Activated CD4-positive, alpha-beta T cell treated with anti-CD3 and anti-CD28 coated beads, Interleukin-2, amount 10 ng/mL, durations not matched to agents 24 days and 14 days (primary cell): ENCODE measurements around the gene PLD5. TPM values are rescaled to one million over a fixed set of nuclear protein-coding genes. Genes with fewer than 3 reads are reported as not detected.
"Not testable (repeated sequence)": the region's sequence is repeated elsewhere in the genome, so short reads cannot be mapped to it uniquely, and the experiment has no call there.

ENCODE experiments used
- DNase-seq: peaks from one replicate; pipeline ENCODE4 v3.0.0; 2022
- H3K27ac Mint-ChIP-seq: one replicate; pipeline ENCODE4 v1.8.0; 2022; ENCODE audit warnings: mild to moderate bottlenecking, mixed read lengths
- H3K27me3 Mint-ChIP-seq: one replicate; pipeline ENCODE4 v1.8.0; 2022; ENCODE audit warnings: mixed read lengths
- H3K36me3 Mint-ChIP-seq: one replicate; pipeline ENCODE4 v1.8.0; 2022; ENCODE audit warnings: low read depth, mild to moderate bottlenecking, mixed read lengths
- H3K4me1 Mint-ChIP-seq: one replicate; pipeline ENCODE4 v1.8.0; 2021; ENCODE audit warnings: mixed read lengths
- H3K4me3 Mint-ChIP-seq: one replicate; pipeline ENCODE4 v1.8.0; 2022; ENCODE audit warnings: mild to moderate bottlenecking, moderate library complexity, mixed read lengths
- H3K9me3 Mint-ChIP-seq: one replicate; pipeline ENCODE4 v1.8.0; 2021; ENCODE audit warnings: mixed read lengths
- intact Hi-C: fragments of 100-400 bp; cut with micrococcal nuclease; formaldehyde crosslinking; loops from one replicate; pipeline ENCODE4 v1.15.1; 2023
- total RNA-seq: library from RNA; stranded (reverse); gene quantifications from 2 replicates; pipeline ENCODE4 v1.2.3, GENCODE V29; 2022

Gene PLD5
- total RNA-seq, 1 donor from 2014 or later, result not detected

DNA sequence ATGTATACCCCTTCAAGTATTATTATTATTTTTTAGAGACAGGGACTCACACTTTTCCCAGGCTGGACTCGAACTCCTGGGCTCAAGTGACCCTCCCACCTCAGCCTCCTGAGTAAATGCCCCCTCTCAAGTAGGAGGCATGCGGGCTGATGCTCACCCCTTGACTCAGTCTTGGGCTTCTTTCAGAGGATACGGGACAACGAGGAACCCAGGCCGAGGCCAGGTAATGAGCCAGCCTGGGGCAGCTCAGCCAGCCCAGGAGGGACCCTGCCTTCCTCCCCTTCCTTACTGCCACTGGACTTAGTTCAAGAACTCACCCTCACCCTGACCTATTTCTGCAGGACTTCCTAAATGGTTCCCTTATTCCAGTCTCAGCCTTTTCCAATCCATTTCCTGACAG, 327.6 kb downstream of the PLD5 start:
- intact Hi-C loops, result no loop called here
- Mint-ChIP-seq H3K27me3 (no peaks in the 10 kb centered on the region), H3K36me3 (no peaks in the 10 kb centered on the region), H3K9me3 (no peaks in the 10 kb centered on the region), H3K4me3 (no peak overlapping the region), H3K4me1 (no peaks in the 10 kb centered on the region), H3K27ac (no peak overlapping the region)
- no peak for DNase-seq

DNA sequence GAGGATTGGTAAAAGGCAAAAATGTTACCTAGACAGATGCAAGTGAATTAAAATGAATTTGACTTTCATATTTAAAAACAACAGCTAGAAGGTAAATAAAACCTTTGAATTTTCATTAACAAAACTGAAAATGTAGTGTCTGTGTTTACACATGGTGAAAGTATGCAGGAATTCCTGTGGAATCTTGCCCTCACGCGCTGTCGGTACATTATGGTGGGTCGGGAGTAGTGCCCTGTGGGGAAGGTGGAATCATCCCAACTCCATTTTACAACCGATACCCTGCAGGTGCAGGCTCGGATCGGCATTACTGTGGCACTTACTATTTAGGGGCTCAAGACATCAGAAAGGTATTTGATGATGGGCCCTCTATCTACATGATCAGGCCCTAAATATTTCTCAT, 328.4 kb downstream of the PLD5 start:
- intact Hi-C loops, result no loop called here
- H3K4me1 Mint-ChIP-seq, result no peaks in the 10 kb centered on the region
- no peak overlapping the region for H3K27ac Mint-ChIP-seq
- DNase-seq, result no peak
- H3K36me3 Mint-ChIP-seq, result no peaks in the 10 kb centered on the region
- H3K27me3 Mint-ChIP-seq, result no peaks in the 10 kb centered on the region
- no peaks in the 10 kb centered on the region for H3K9me3 Mint-ChIP-seq
- no peak overlapping the region for H3K4me3 Mint-ChIP-seq

DNA sequence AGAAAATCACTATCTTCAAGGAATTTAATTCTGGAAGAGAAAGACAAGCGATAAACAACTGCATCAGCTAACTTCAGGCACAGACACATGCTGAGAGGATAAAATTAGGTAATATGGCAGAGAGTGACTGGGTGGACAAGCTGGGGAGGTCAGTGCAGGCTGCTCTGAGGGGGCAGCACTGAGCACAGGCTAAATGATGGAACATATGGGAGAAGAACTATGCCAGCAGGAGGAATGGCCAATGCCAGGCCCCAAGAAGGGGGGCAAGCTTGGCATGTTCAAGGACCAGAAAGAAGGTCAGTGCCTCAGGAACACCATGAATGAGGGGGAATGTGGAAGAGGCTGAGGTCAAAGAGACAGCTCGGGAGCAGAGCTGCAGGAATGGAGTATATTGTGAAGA, 334.9 kb downstream of the PLD5 start:
- intact Hi-C loops, result no loop called here
- H3K27me3 Mint-ChIP-seq, result no peaks in the 10 kb centered on the region
- no peaks in the 10 kb centered on the region for H3K4me1 Mint-ChIP-seq
- no peak overlapping the region for H3K27ac Mint-ChIP-seq
- no peak overlapping the region for H3K4me3 Mint-ChIP-seq
- no peak for DNase-seq
- H3K9me3 Mint-ChIP-seq, result no peaks in the 10 kb centered on the region
- H3K36me3 Mint-ChIP-seq, result no peaks in the 10 kb centered on the region

DNA sequence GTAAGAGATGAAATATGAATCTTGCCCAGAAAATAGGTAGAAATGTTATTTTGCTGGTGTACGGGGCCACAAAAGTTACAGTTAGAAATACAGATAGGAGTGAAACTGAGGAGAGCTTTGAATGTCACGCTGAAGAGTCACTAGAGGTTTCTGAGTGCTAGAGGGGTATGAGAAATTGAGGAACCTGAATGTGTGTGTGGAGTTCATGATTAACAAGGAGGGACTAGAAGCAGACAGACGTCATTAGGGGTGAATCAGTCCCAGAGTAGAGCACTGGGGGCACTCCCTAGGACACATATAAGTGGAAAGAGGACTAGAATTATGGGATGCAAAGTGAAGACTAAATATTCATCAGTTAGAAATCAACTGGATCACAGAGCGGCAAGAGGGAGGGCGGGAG, 336.7 kb downstream of the PLD5 start:
- Mint-ChIP-seq H3K27ac (no peak overlapping the region), H3K4me3 (no peak overlapping the region), H3K9me3 (no peaks in the 10 kb centered on the region), H3K36me3 (no peaks in the 10 kb centered on the region), H3K27me3 (no peaks in the 10 kb centered on the region), H3K4me1 (no peaks in the 10 kb centered on the region)
- no peak for DNase-seq
- intact Hi-C loops, result no loop called here

DNA sequence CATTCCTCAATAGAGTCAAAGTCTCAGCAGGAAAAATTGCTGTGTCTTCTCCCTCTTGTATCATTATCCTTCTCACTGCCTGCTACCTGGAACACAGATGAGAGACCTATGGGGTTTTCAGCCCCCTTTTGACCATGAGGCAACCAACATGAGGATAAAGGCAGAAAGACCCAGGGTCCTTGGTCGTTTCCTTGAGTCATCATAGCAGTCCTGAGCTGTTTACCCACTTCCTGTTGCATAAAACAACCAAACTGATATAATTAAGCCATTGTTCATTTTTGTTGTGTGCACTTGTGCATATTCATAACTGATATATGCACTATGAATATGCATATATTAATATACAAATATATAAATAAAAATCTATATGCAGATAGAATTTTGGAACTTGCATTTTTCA, 337.3 kb downstream of the PLD5 start:
- no peak for DNase-seq
- H3K27ac Mint-ChIP-seq, result no peak overlapping the region
- H3K36me3 Mint-ChIP-seq, result no peaks in the 10 kb centered on the region
- H3K9me3 Mint-ChIP-seq, result no peaks in the 10 kb centered on the region
- intact Hi-C loops, result no loop called here
- H3K4me1 Mint-ChIP-seq, result no peaks in the 10 kb centered on the region
- no peaks in the 10 kb centered on the region for H3K27me3 Mint-ChIP-seq
- no peak overlapping the region for H3K4me3 Mint-ChIP-seq

DNA sequence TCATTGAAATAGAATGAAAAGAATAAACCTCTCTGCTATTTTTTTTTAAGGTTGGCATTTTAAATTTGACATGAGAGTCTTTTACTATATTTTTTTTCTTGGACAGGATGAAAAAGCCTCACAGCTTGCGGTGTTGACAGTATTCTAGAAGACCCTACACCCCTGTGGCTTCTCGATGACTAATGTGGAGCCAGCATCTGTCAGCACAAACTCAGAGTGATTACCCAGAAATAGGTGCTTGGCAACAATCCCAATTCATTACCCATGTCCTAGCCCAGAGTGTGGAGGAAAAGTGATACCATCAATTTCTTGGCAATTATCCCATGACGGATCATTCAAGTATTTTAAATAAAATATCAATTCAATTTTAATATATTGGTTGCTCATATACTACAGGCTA, 338.8 kb downstream of the PLD5 start:
- Mint-ChIP-seq H3K27me3 (no peaks in the 10 kb centered on the region), H3K36me3 (no peaks in the 10 kb centered on the region), H3K4me3 (no peak overlapping the region), H3K27ac (no peak overlapping the region), H3K9me3 (no peaks in the 10 kb centered on the region), H3K4me1 (no peaks in the 10 kb centered on the region)
- no peak for DNase-seq
- intact Hi-C loops, result no loop called here

DNA sequence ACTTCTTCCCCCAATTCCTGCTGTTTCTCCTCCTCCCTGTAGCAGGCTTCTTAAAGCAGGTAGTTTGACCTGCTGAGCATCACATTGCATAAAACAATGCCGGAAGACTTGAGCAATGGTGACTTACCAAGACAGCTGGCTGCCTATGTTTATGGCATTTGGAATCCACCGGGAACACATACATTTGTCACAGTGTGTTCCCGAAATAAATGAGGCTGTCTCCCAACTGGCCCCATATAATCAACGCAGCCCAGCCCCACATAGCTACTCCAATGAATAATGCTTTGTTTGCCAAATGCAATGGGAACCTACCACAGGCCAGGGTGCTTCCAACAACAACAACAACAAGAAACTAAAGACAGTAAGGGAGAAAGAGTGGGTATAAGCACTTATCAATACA, 339.5 kb downstream of the PLD5 start:
- no peak for DNase-seq
- Mint-ChIP-seq H3K36me3 (no peaks in the 10 kb centered on the region), H3K4me1 (no peaks in the 10 kb centered on the region), H3K27ac (no peak overlapping the region), H3K9me3 (no peaks in the 10 kb centered on the region), H3K27me3 (no peaks in the 10 kb centered on the region), H3K4me3 (no peak overlapping the region)
- intact Hi-C loops, result no loop called here

DNA sequence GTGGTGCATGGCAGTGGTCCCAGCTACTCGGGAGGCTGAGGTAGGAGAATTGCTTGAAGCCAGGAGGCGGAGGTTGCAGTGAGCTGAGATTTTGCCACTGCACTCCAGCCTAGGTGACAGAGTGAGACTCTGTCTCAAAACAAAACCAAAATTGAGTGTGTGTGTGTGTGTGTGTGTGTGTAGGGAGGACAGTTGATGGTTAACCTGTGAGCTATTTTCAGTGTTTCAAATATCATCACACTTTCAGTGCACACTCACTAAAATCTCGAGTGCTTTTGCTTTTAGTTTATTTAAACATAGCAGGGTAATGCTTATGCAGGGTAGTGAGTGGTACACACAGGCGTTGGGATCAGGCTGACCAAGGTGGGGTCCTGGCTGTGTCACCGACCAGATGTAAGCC, 344.7 kb downstream of the PLD5 start:
- H3K27ac Mint-ChIP-seq, intact Hi-C loops, H3K4me3 Mint-ChIP-seq, H3K36me3 Mint-ChIP-seq, H3K9me3 Mint-ChIP-seq, H3K27me3 Mint-ChIP-seq, H3K4me1 Mint-ChIP-seq, DNase-seq: not testable (repeated sequence)

DNA sequence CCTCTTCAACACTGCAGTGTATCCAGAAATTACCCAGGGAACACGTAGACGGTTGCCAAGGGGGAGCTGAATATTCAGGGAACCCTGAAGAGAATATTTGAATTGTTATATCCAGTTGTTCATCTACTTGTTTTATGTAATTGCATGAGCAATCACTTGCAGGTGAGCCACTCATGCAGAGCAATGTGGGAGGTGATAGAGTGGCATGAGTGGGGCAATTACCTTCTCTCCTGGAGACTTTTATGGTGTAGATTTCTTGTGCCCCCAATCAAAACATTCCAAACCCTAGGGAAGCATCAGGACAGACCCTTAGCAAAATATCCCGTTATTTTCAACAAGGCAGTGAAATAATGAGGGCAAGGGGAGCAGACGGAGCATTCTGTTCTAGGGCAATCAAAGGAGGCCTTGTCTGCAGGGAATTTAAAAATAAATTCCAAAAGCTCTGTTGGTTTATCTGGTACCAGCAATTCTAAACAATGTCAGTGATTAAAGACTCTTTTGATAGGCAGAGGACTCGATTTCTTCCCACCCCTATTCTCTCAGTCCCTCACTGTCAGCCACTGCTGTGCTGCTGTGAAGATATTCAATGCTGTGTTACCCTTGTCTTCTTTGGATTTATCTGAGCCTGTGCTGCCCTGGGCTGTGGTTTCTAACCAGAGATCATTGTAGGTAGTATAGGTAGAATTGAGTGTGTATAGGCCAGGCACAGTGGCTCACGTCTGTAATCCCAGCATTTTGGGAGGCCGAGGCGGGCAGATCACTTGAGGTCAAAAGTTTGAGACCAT, 345.4 kb downstream of the PLD5 start:
- no peaks in the 10 kb centered on the region for H3K9me3 Mint-ChIP-seq
- H3K27me3 Mint-ChIP-seq, result no peaks in the 10 kb centered on the region
- no peak overlapping the region for H3K27ac Mint-ChIP-seq
- no peak for DNase-seq
- no peak overlapping the region for H3K4me3 Mint-ChIP-seq
- no peaks in the 10 kb centered on the region for H3K36me3 Mint-ChIP-seq
- H3K4me1 Mint-ChIP-seq, result no peaks in the 10 kb centered on the region
- intact Hi-C loops, result no loop called here

DNA sequence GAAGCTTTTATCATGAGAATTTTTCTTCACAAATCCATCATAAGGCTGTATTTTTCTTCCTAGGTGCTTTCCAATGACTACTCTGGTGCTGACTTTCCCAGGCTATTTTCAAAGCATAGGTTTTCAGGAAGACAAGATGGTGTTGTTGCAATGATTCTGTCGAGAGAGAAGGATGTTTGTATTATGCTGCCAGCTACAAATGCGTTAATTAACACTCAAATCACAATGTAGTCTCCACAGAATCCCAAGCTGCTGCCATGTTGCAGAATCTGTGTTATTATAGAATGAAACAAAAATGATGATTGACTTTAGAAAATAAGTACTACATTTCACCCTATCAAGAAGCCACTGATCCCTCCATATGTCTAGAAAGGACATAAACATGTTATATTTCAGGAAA, 346.1 kb downstream of the PLD5 start:
- intact Hi-C loops, result no loop called here
- H3K27me3 Mint-ChIP-seq, result no peaks in the 10 kb centered on the region
- DNase-seq, result no peak
- H3K27ac Mint-ChIP-seq, result no peak overlapping the region
- no peaks in the 10 kb centered on the region for H3K9me3 Mint-ChIP-seq
- H3K36me3 Mint-ChIP-seq, result no peaks in the 10 kb centered on the region
- H3K4me1 Mint-ChIP-seq, result no peaks in the 10 kb centered on the region
- no peak overlapping the region for H3K4me3 Mint-ChIP-seq

DNA sequence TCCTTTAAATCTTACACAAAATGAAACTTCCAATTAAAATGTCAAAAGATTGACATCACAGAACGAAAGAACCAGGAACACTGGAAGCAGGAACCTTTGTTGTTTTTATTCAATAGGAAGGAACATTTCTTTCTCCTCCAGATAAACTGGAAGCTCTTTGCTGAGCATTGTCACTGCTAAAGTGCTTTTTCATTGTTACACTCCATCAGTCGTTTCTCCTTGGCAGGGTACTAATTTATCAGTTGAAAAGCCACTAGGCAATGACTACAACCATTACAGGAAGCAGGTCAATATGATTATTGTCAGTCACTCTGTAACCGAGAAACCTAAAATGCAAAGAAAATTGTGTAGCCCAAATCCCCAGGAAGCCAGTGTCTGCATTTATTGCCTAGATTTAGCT, 362.4 kb downstream of the PLD5 start:
- Mint-ChIP-seq H3K36me3 (no peaks in the 10 kb centered on the region), H3K9me3 (no peaks in the 10 kb centered on the region), H3K27ac (no peak overlapping the region), H3K4me1 (no peaks in the 10 kb centered on the region), H3K4me3 (no peak overlapping the region), H3K27me3 (no peaks in the 10 kb centered on the region)
- intact Hi-C loops, result no loop called here
- no peak for DNase-seq

DNA sequence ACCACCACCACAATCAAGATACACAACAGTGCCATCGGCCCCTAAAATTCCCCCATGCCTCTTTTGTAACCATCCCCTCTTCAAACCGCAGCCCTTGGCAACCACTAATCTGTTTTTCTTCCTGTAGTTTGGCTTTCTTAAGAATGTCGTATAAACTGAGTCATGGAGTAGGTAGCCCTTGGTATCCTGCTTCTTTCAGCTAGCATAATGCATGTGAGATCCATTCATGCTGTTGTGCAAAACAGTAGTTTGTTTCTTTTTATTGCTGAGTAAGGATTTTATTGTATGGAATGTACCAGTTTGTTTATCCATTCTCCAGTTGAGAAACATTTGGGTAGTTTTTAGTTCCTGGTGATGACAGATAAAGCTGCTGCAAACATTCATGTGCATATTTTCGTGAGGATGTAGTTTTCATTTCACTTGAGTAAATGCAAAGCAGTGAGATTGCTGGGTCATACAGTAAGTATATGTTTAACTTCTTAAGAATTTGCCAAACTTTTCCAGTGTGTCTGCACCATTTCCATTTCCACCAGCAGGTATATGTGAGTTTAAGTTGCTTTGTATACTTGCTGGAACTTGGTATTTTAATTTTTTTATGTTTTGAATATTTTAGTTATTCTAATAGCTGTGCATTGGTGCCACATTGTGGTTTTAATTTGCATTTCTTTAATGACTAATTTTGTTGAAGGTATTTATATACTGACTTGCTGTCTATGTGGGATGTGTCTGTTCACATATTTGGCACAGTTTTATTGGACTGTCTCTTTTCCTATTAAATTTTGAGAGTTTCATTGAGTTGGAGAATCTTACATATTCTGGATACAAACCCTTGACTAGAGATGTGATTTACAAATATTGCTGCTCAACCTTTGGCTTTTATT, 377.2 kb downstream of the PLD5 start:
- H3K9me3 Mint-ChIP-seq, result no peaks in the 10 kb centered on the region
- H3K36me3 Mint-ChIP-seq, result no peaks in the 10 kb centered on the region
- H3K4me3 Mint-ChIP-seq, result no peak overlapping the region
- intact Hi-C loops, result no loop called here
- no peak overlapping the region for H3K27ac Mint-ChIP-seq
- no peaks in the 10 kb centered on the region for H3K4me1 Mint-ChIP-seq
- DNase-seq, result peak; percentile 38
- H3K27me3 Mint-ChIP-seq, result no peaks in the 10 kb centered on the region

DNA sequence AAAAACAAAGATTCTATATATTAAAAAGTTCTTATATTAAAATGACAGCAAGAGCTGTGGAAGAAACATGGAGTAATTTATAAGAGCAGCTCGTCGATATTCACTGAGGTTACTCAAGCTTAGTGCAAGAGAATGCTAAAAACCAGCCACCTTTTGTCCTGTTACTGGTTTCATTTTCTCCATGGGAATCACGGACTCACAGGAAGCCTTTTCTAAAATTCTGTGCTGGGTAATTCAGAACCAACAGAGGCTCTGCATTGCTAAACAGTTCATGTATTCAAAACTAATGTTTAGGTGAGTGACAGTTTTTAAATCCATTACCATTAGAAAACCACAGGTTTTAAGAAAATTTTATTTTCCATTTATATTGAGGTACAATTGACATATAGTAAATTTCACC, 377.8 kb downstream of the PLD5 start:
- intact Hi-C loops, result no loop called here
- Mint-ChIP-seq H3K4me1 (no peaks in the 10 kb centered on the region), H3K27me3 (no peaks in the 10 kb centered on the region), H3K4me3 (no peak overlapping the region), H3K36me3 (no peaks in the 10 kb centered on the region), H3K27ac (no peak overlapping the region), H3K9me3 (no peaks in the 10 kb centered on the region)
- no peak for DNase-seq

DNA sequence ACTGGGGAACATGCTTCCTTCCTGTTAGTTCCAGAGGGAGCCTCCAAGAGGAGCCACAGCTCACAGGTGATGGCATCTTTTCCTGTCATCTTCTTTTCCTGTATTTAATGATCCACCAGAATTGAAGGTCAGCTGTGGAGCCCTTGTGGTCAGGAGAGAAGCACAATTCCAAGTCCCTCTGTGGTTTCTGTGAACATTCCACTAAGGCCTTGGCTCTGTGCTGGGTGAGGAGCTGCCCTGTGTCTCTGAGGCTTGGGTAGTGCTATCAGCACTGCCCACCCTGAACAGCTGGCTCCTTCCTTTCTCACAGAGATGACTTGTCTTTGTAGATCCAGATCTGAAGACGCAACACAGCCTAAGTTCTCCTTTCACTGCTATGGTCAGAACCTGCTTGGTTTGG, 383.7 kb downstream of the PLD5 start:
- no peak overlapping the region for H3K27ac Mint-ChIP-seq
- H3K9me3 Mint-ChIP-seq, result no peaks in the 10 kb centered on the region
- no peak overlapping the region for H3K4me3 Mint-ChIP-seq
- DNase-seq, result no peak
- no peaks in the 10 kb centered on the region for H3K4me1 Mint-ChIP-seq
- no peaks in the 10 kb centered on the region for H3K36me3 Mint-ChIP-seq
- no peaks in the 10 kb centered on the region for H3K27me3 Mint-ChIP-seq
- intact Hi-C loops, result no loop called here
